Natural killer cell (primary cell): ENCODE results near the gene STEAP4. TPM values are rescaled to one million over a fixed set of nuclear protein-coding genes. Genes with fewer than 3 reads are reported as not detected.

Source experiments
- ATAC-seq, 3 donors: fragments of 150-1000 bp in 2 of 3; fragments of 200-7000 bp in 1 of 3; cut with Tn5 transposase; 1 replicate in 1 of 3; 2 replicates in 2 of 3; pipeline ENCODE4 v1.10.0; 2021; ENCODE audit warnings: mild to moderate bottlenecking in 2 of 3, moderate library complexity in 2 of 3
- DNase-seq, 2 donors: peaks; one replicate each; pipeline versions ENCODE4 v3.0.0 to v3.0.0-alpha.2; 2013 to 2021; ENCODE audit warnings: mixed read lengths in 1 of 2
- H3K27ac ChIP-seq: one replicate; pipeline ENCODE4 v1.5.1; 2013; ENCODE audit warnings: mild to moderate bottlenecking, low read length
- H3K27me3 ChIP-seq: one replicate; pipeline ENCODE4 v1.6.1; 2013; ENCODE audit warnings: low read length; ENCODE audit not compliant: control insufficient read depth, insufficient read depth
- H3K36me3 ChIP-seq: one replicate; pipeline ENCODE4 v1.6.1; 2013; ENCODE audit warnings: low read length; ENCODE audit not compliant: control insufficient read depth, insufficient read depth
- H3K4me1 ChIP-seq: one replicate; pipeline ENCODE4 v1.6.1; 2013; ENCODE audit warnings: low read length; ENCODE audit not compliant: control insufficient read depth, insufficient read depth
- H3K4me3 ChIP-seq: one replicate; pipeline ENCODE4 v1.5.1; 2013; ENCODE audit warnings: low read length
- H3K9me3 ChIP-seq: one replicate; pipeline ENCODE4 v1.6.1; 2013; ENCODE audit warnings: low read length; ENCODE audit not compliant: control insufficient read depth, insufficient read depth
- H3K27ac Mint-ChIP-seq, 2 donors: one replicate each; pipeline ENCODE4 v1.8.0; 2022; ENCODE audit warnings: mild to moderate bottlenecking in 2 of 2, mixed read lengths in 2 of 2, moderate library complexity in 1 of 2
- H3K27me3 Mint-ChIP-seq, 2 donors: one replicate each; pipeline ENCODE4 v1.8.0; 2022; ENCODE audit warnings: low read depth in 2 of 2, mixed read lengths in 2 of 2
- H3K36me3 Mint-ChIP-seq: one replicate; pipeline ENCODE4 v1.8.0; 2022; ENCODE audit warnings: mixed read lengths
- H3K4me1 Mint-ChIP-seq, 2 donors: one replicate each; pipeline ENCODE4 v1.8.0; 2022; ENCODE audit warnings: mixed read lengths in 2 of 2
- H3K4me3 Mint-ChIP-seq: one replicate; pipeline ENCODE4 v1.8.0; 2022; ENCODE audit warnings: mild to moderate bottlenecking, moderate library complexity, mixed read lengths
- H3K9me3 Mint-ChIP-seq, 2 donors: one replicate each; pipeline ENCODE4 v1.8.0; 2022; ENCODE audit warnings: mixed read lengths in 2 of 2
- CTCF ChIP-seq: fragments of 200-600 bp; IDR thresholded peaks from one replicate; pipeline ENCODE4 v1.8.0; 2022; ENCODE audit warnings: antibody characterized with exemption
- WGBS: methylation state at CpG from one replicate; pipeline ENCODE4 v1.1.7; 2013; ENCODE audit warnings: missing lambda C conversion rate; ENCODE audit not compliant: insufficient coverage; 5-methylcytosine and 5-hydroxymethylcytosine counted together
- intact Hi-C: fragments of 100-400 bp; cut with micrococcal nuclease; formaldehyde crosslinking; loops from one replicate; pipeline ENCODE4 v1.14.2; 2022
- total RNA-seq, 4 donors: library from RNA; stranded (reverse); fragments of 120-200 nt in 1 of 4; gene quantifications; one replicate each; pipeline versions ENCODE4 v1.2.3 to v1.2.4, GENCODE V29; 2013 to 2022

STEAP4 gene
- total RNA-seq, 3 donors from 2014 or later (not counting 1 experiment from before 2014, with no cell fraction given), result 0.18 to 3.0 TPM; not detected in 1

- no peak for TF ChIP-seq CTCF
- no peaks in the 10 kb centered on the region for H3K9me3 ChIP-seq
- no peak overlapping the region for H3K27ac ChIP-seq
- intact Hi-C loops, result no loop called here
- DNase-seq, result no peak
- no peaks in the 10 kb centered on the region for H3K4me1 Mint-ChIP-seq
- no peaks in the 10 kb centered on the region for H3K36me3 ChIP-seq
- H3K27me3 Mint-ChIP-seq, result peaks cover 0 to 8% of the 10 kb centered on the region in 2 donors
- ATAC-seq, result no peak
- H3K4me3 Mint-ChIP-seq, result no peak overlapping the region
- no peaks in the 10 kb centered on the region for H3K36me3 Mint-ChIP-seq
- no peak overlapping the region for H3K4me3 ChIP-seq
- H3K27ac Mint-ChIP-seq, result no peak overlapping the region
- H3K27me3 ChIP-seq, result no peaks in the 10 kb centered on the region
- H3K4me1 ChIP-seq, result no peaks in the 10 kb centered on the region
- 88% methylated on average over 7 of the region's 8 CpGs for WGBS
- H3K9me3 Mint-ChIP-seq, result no peaks in the 10 kb centered on the region
Observed at GRCh38 chr7:88344271-88344670, 37.6 kb upstream of the STEAP4 start.

DNA sequence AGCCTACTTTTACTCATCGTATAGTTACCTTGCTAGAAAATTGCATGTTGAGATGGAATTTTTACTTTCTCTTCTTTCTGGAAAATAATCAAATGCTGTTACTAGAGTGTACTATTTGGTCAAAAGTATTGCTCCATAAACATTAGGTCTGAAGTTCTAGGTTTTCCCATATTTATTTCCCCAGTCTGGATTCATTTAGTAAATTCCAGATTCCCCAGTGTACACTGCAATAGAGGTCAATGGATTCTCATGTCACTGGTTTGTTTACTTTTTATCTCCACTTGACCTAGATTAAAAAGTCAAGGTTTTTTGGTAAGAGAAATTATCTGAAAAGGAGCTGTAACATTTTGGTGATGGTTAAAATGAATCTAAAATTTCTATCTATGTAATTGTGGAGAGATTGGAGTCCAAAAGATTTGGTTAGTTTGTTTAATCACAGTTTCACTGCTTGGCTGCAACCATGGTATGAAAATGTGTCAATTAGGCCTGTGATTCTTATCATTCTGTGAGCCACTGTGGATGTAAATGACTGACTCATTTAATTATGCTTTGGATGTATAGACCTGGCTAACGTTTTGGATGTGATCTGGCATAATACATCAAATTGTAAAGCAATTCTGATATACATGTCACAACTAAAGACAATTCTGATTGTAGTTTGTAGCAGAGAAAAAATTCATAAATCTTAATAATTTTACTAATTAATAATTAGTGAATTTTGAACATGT lies 32.7 kb upstream of the STEAP4 start:
- Histone ChIP-seq H3K4me1 (no peaks in the 10 kb centered on the region), H3K9me3 (no peaks in the 10 kb centered on the region), H3K4me3 (no peak overlapping the region), H3K27ac (no peak overlapping the region), H3K27me3 (no peaks in the 10 kb centered on the region), H3K36me3 (no peaks in the 10 kb centered on the region)
- intact Hi-C loops, result no loop called here
- no CpG with 5 or more reads among the region's 2 CpGs for WGBS
- Mint-ChIP-seq H3K4me1 (no peaks in the 10 kb centered on the region), H3K9me3 (no peaks in the 10 kb centered on the region), H3K27ac (no peak overlapping the region), H3K27me3 (peaks cover 0 to 8% of the 10 kb centered on the region in 2 donors), H3K4me3 (no peak overlapping the region), H3K36me3 (no peaks in the 10 kb centered on the region)
- ATAC-seq (no peak), DNase-seq (no peak)
- TF ChIP-seq CTCF, result no peak

DNA sequence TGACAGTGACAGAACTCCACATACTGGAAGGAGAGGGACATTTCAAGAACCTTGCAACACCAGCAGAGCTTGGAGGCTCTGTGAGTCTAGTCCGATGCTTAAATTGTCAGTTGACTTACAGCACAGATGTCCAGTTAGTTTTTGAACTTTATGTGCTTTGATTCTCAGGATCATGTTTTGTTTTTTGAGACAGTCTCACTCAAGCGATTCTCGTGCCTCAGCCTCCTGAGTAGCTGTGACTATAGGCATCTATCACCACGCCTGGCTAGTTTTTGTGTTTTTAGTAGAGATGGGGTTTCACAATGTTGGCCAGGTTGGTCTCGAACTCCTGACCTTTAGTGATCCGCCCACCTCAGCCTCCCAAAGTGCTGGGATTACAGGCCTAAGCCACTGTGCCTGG lies 31.8 kb upstream of the STEAP4 start:
- ATAC-seq (no peak), DNase-seq (no peak)
- intact Hi-C loops, result no loop called here
- Histone ChIP-seq H3K27me3 (no peaks in the 10 kb centered on the region), H3K36me3 (no peaks in the 10 kb centered on the region), H3K27ac (no peak overlapping the region), H3K9me3 (no peaks in the 10 kb centered on the region), H3K4me3 (no peak overlapping the region), H3K4me1 (no peaks in the 10 kb centered on the region)
- Mint-ChIP-seq H3K36me3 (no peaks in the 10 kb centered on the region), H3K4me3 (no peak overlapping the region), H3K4me1 (no peaks in the 10 kb centered on the region), H3K27ac (no peak overlapping the region), H3K27me3 (peaks cover 3 to 8% of the 10 kb centered on the region in 2 donors), H3K9me3 (no peaks in the 10 kb centered on the region)
- no peak for TF ChIP-seq CTCF
- WGBS, result 93% methylated on average over 6 of the region's 6 CpGs

DNA sequence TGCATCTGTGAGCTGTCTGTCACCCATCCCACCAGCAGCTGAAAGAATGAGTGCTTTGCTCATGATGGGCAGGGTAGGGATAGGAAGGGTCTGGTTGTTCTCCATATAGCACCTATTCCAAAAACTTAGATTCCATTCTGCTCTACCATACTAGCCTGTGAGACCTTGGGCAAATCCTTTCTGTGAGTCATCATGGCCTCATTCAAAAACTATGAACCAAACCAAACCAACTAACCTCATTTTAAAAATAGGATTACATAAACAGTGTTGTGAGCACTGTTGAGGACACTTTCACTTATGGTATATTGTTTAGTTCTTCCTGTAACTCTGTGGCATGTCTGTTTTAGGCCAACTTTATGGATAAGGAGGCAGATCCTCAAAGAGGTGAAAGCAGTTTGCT lies 30.9 kb upstream of the STEAP4 start:
- Mint-ChIP-seq H3K27ac (no peak overlapping the region), H3K4me3 (no peak overlapping the region)
- no peak for ATAC-seq

More for the DNA sequence above, 30.9 kb upstream of the STEAP4 start:
- H3K4me1 ChIP-seq, result no peaks in the 10 kb centered on the region
- intact Hi-C loops, result no loop called here
- no peaks in the 10 kb centered on the region for H3K36me3 ChIP-seq
- H3K27ac ChIP-seq, result no peak overlapping the region
- H3K4me3 ChIP-seq, result no peak overlapping the region
- DNase-seq, result no peak
- H3K9me3 ChIP-seq, result no peaks in the 10 kb centered on the region
- H3K36me3 Mint-ChIP-seq, result no peaks in the 10 kb centered on the region
- no peak for TF ChIP-seq CTCF
- peaks cover 3 to 8% of the 10 kb centered on the region in 2 donors for H3K27me3 Mint-ChIP-seq
- H3K4me1 Mint-ChIP-seq, result no peaks in the 10 kb centered on the region
- no peaks in the 10 kb centered on the region for H3K9me3 Mint-ChIP-seq
- no peaks in the 10 kb centered on the region for H3K27me3 ChIP-seq
